ENCODE measurements around the gene ZNF750.

The ZNF750 gene

GRCh38 chr17:82802075-82802780 lies 37.6 kb downstream of the ZNF750 start:
- Histone ChIP-seq H3K27me3 (no peaks in the 10 kb centered on the region), H3K4me3 (ENCODE audit: low read depth in 1 of 2, low read length in 1 of 2) (no peak overlapping the region), H3K36me3 (peaks cover 4% of the 10 kb centered on the region), H3K9me3 (no peaks in the 10 kb centered on the region), H3K27ac (no peak overlapping the region), H3K4me1 (ENCODE audit: control insufficient read depth in 1 of 2, insufficient read depth in 1 of 2, low read depth in 1 of 2, low read length in 1 of 2) (no peaks in the 10 kb centered on the region)
- no peak for TF ChIP-seq CTCF (IDR thresholded peaks at IDR 0.05)

- TF ChIP-seq CTCF (IDR thresholded peaks at IDR 0.05): no peak
- no peak overlapping the region for H3K27ac ChIP-seq
- no peaks in the 10 kb centered on the region for H3K27me3 ChIP-seq
- no peaks in the 10 kb centered on the region for H3K4me1 ChIP-seq (ENCODE audit: control insufficient read depth in 1 of 2, insufficient read depth in 1 of 2, low read depth in 1 of 2, low read length in 1 of 2)
- H3K36me3 ChIP-seq: peaks cover 4% of the 10 kb centered on the region
- no peaks in the 10 kb centered on the region for H3K9me3 ChIP-seq
- no peak overlapping the region for H3K4me3 ChIP-seq (ENCODE audit: low read depth in 1 of 2, low read length in 1 of 2)
These were observed 38.3 kb downstream of the ZNF750 start for GRCh38 chr17:82801377-82801970.

- Histone ChIP-seq H3K36me3 (peaks cover 4% of the 10 kb centered on the region), H3K9me3 (no peaks in the 10 kb centered on the region), H3K4me3 (ENCODE audit: low read depth in 1 of 2, low read length in 1 of 2) (no peak overlapping the region), H3K27ac (no peak overlapping the region), H3K27me3 (no peaks in the 10 kb centered on the region), H3K4me1 (ENCODE audit: control insufficient read depth in 1 of 2, insufficient read depth in 1 of 2, low read depth in 1 of 2, low read length in 1 of 2) (no peaks in the 10 kb centered on the region)
- no peak for TF ChIP-seq CTCF (IDR thresholded peaks at IDR 0.05)
These were observed 38.9 kb downstream of the ZNF750 start for GRCh38 chr17:82800885-82801284.

- no peak for TF ChIP-seq CTCF (IDR thresholded peaks at IDR 0.05)
These were observed 40.2 kb downstream of the ZNF750 start for GRCh38 chr17:82799591-82799990.

GRCh38 chr17:82798752-82799151 lies 41.1 kb downstream of the ZNF750 start:
- no peak for TF ChIP-seq CTCF (IDR thresholded peaks at IDR 0.05)
- H3K27me3 ChIP-seq: no peaks in the 10 kb centered on the region
- no peak overlapping the region for H3K27ac ChIP-seq
- no peaks in the 10 kb centered on the region for H3K9me3 ChIP-seq
- H3K4me1 ChIP-seq (ENCODE audit: control insufficient read depth in 1 of 2, insufficient read depth in 1 of 2, low read depth in 1 of 2, low read length in 1 of 2): no peaks in the 10 kb centered on the region
- H3K4me3 ChIP-seq (ENCODE audit: low read depth in 1 of 2, low read length in 1 of 2): no peak overlapping the region
- H3K36me3 ChIP-seq: peaks cover 4% of the 10 kb centered on the region

More at GRCh38 chr17:82799591-82799990, 40.2 kb downstream of the ZNF750 start:
- Histone ChIP-seq H3K36me3 (peaks cover 4% of the 10 kb centered on the region), H3K4me3 (ENCODE audit: low read depth in 1 of 2, low read length in 1 of 2) (no peak overlapping the region), H3K27me3 (no peaks in the 10 kb centered on the region), H3K27ac (no peak overlapping the region), H3K9me3 (no peaks in the 10 kb centered on the region), H3K4me1 (ENCODE audit: control insufficient read depth in 1 of 2, insufficient read depth in 1 of 2, low read depth in 1 of 2, low read length in 1 of 2) (no peaks in the 10 kb centered on the region)
